ENCODE measurements around the gene COPG1.

DNA sequence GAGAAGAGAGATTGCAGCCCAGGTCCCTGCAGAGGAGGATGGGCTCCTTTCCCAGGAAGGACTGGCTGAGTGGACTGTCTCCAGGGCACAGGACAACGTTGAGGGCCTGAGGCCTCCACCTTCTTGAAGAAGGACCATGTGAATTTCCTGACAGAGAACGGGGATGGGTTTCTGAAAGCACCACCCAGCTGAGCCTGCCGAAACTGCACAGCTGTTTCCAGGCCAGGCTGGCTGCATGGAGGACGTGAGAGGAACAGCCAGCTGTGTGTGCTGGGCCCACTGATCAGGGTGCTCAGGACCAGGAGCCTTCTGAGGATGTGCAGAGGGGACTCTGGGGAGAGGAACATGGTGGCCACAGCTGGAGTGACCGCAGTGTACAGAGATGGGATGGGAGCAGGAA, 68.4 kb downstream of the COPG1 start:
- no peak for TF ChIP-seq GATA2 (IDR thresholded peaks at IDR 0.05; ENCODE audit: low read depth, low read length)
- TF ChIP-seq GATA3 (IDR thresholded peaks at IDR 0.05; ENCODE audit: low read depth, low read length) = no peak
